ENCODE results near the gene FBXO24. TPM values are rescaled to one million over a fixed set of nuclear protein-coding genes. Genes with fewer than 3 reads are reported as not detected.

The FBXO24 gene
- total RNA-seq, 1 donor from 2014 or later = 0.52 TPM

DNA sequence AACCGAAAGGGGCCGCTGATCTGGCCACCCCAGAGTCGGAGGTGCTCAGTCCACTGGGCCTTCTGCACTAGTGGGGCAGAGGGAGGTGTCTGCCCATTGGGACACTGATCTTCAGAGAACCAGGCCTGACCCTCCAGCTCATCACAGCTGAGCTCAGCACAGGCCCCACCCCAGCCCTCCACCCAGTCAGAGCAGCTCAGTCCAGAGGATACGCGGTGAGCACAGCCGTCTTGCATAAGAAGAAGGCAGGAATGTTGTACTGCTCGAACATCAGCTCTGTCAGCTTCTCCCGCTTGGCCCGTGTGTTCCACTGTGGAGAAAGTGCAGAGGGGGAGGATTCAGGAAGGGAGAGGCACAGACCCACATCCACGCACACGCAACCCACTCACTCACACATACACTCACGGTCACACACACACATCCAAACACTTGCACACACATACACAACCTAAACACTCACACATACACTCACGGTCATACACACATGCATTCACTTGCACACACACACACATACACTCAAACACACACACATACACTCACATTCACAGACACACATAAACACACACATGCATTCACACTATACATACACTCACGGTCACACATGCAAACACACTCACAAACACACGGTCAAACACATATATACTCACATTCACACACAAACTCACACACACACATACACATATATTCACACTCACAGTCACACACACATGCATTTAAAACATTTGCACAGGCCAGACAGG, 63.9 kb downstream of the FBXO24 start:
- Mint-ChIP-seq H3K27me3 (ENCODE audit: low read depth, unreplicated experiment) (peaks cover 40% of the 10 kb centered on the region), H3K27ac (ENCODE audit: unreplicated experiment) (no peak overlapping the region), H3K9me3 (ENCODE audit: unreplicated experiment) (no peaks in the 10 kb centered on the region), H3K4me1 (ENCODE audit: low read depth, unreplicated experiment) (no peaks in the 10 kb centered on the region), H3K36me3 (ENCODE audit: low read depth, unreplicated experiment) (no peaks in the 10 kb centered on the region), H3K4me3 (ENCODE audit: unreplicated experiment) (no peak overlapping the region)
- Histone ChIP-seq H3K27me3 (ENCODE audit: insufficient read depth, low read length) (peaks cover 5% of the 10 kb centered on the region), H3K9ac (ENCODE audit: low read length) (no peak overlapping the region), H3K79me2 (ENCODE audit: insufficient read depth, low read length) (no peaks in the 10 kb centered on the region), H3K27ac (ENCODE audit: low read depth, low read length) (no peak overlapping the region), H3K4me1 (ENCODE audit: insufficient read depth, low read length) (no peaks in the 10 kb centered on the region), H4K20me1 (ENCODE audit: insufficient read depth, low read length) (no peaks in the 10 kb centered on the region), H3K4me3 (ENCODE audit: insufficient read depth, low read depth, low read length) (no peak overlapping the region), H3K4me2 (ENCODE audit: low read length) (no peak overlapping the region), H2AFZ (ENCODE audit: low read depth, low read length) (no peak overlapping the region), H3K9me3 (ENCODE audit: insufficient read depth, low read depth, low read length) (no peaks in the 10 kb centered on the region), H3K36me3 (ENCODE audit: insufficient read depth, low read length) (no peaks in the 10 kb centered on the region)
- TF ChIP-seq, protein P1, sequence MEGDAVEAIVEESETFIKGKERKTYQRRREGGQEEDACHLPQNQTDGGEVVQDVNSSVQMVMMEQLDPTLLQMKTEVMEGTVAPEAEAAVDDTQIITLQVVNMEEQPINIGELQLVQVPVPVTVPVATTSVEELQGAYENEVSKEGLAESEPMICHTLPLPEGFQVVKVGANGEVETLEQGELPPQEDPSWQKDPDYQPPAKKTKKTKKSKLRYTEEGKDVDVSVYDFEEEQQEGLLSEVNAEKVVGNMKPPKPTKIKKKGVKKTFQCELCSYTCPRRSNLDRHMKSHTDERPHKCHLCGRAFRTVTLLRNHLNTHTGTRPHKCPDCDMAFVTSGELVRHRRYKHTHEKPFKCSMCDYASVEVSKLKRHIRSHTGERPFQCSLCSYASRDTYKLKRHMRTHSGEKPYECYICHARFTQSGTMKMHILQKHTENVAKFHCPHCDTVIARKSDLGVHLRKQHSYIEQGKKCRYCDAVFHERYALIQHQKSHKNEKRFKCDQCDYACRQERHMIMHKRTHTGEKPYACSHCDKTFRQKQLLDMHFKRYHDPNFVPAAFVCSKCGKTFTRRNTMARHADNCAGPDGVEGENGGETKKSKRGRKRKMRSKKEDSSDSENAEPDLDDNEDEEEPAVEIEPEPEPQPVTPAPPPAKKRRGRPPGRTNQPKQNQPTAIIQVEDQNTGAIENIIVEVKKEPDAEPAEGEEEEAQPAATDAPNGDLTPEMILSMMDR (IDR thresholded peaks at IDR 0.05; ENCODE audit: insufficient read depth, low read depth, low read length) = no peak
- no peak for TF ChIP-seq EZH2 (IDR thresholded peaks at IDR 0.05; ENCODE audit: insufficient read depth, low read length)
- no peak for DNase-seq (ENCODE audit: low read depth)
- FAIRE-seq = no peak

Other genes starting within 250 kb of the FBXO24 start
- 19.9 and 21.1 TPM in 2 replicates for gene PILRB, start 228.2 kb upstream of the FBXO24 start, total RNA-seq
- gene PILRA, start 212.8 kb upstream of the FBXO24 start, total RNA-seq = 2.3 and 3.0 TPM in 2 replicates
- gene ZCWPW1, start 157.6 kb upstream of the FBXO24 start, total RNA-seq = 2.1 and 2.6 TPM in 2 replicates
- 20.2 and 20.5 TPM in 2 replicates for gene MEPCE, start 156.5 kb upstream of the FBXO24 start, total RNA-seq
- 18.5 and 19.7 TPM in 2 replicates for gene PPP1R35, start 149.8 kb upstream of the FBXO24 start, total RNA-seq
- gene SPACDR, start 122.1 kb upstream of the FBXO24 start, total RNA-seq = 2.5 and 2.6 TPM in 2 replicates
- 52.9 and 53.4 TPM in 2 replicates for gene TSC22D4, start 107.1 kb upstream of the FBXO24 start, total RNA-seq
- gene NYAP1, start 102.4 kb upstream of the FBXO24 start, total RNA-seq = 2.5 and 2.6 TPM in 2 replicates
- 6.2 and 7.1 TPM in 2 replicates for gene AGFG2, start 47.1 kb upstream of the FBXO24 start, total RNA-seq
- 1.4 and 1.9 TPM in 2 replicates for gene SAP25, start 12.4 kb upstream of the FBXO24 start, total RNA-seq
- 52.7 and 62.5 TPM in 2 replicates for gene LRCH4, start 199 bp upstream of the FBXO24 start, total RNA-seq
- gene PCOLCE, start 16.0 kb downstream of the FBXO24 start, total RNA-seq = 10.8 and 15.5 TPM in 2 replicates
- 18.8 and 20.2 TPM in 2 replicates for gene MOSPD3, start 26.2 kb downstream of the FBXO24 start, total RNA-seq
- gene TFR2, start 55.2 kb downstream of the FBXO24 start, total RNA-seq = 0.26 and 0.50 TPM in 2 replicates
- not detected in 2 replicates for gene ACTL6B, start 70.1 kb downstream of the FBXO24 start, total RNA-seq
- 270 and 274 TPM in 2 replicates for gene GNB2, start 87.4 kb downstream of the FBXO24 start, total RNA-seq
- 21.3 and 23.2 TPM in 2 replicates for gene GIGYF1, start 107.9 kb downstream of the FBXO24 start, total RNA-seq
- 39.1 and 40.6 TPM in 2 replicates for gene POP7, start 119.8 kb downstream of the FBXO24 start, total RNA-seq
- not detected in 2 replicates for gene EPO, start 134.1 kb downstream of the FBXO24 start, total RNA-seq
- not detected in 2 replicates for gene ZAN, start 147.3 kb downstream of the FBXO24 start, total RNA-seq
- gene EPHB4, start 241.2 kb downstream of the FBXO24 start, total RNA-seq = 62.4 and 73.6 TPM in 2 replicates